GM19043 (cell line): ENCODE data around the gene HYAL4.
"Not testable (repeated sequence)": the region's sequence is repeated elsewhere in the genome, so short reads cannot be mapped to it uniquely, and the experiment has no call there.

ENCODE experiments used
- ATAC-seq: cut with Tn5 transposase; IDR thresholded peaks from one replicate; pipeline ENCODE4 v1.9.1; 2021; ENCODE audit warnings: low read depth; ENCODE audit not compliant: unreplicated experiment

The HYAL4 gene

DNA sequence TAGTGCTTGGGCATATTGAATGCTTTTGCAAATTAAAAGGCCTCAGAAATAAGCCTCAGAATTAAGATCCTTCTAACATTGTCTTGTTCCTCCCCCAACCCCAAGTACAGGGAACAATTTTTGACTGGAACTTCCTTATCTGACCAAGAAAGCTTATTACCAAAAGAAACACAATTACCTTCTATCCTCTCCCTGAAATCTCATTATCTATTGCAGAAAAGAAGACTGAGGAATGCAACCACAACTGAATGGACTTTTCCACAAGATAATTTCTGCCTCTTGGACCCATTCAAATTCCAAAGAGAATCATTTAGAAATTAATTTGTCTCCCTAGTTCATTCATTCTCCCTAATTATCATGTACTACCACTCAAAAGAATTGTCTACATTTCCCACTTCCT is 43.2 kb downstream of the HYAL4 start:
- ATAC-seq: no peak

DNA sequence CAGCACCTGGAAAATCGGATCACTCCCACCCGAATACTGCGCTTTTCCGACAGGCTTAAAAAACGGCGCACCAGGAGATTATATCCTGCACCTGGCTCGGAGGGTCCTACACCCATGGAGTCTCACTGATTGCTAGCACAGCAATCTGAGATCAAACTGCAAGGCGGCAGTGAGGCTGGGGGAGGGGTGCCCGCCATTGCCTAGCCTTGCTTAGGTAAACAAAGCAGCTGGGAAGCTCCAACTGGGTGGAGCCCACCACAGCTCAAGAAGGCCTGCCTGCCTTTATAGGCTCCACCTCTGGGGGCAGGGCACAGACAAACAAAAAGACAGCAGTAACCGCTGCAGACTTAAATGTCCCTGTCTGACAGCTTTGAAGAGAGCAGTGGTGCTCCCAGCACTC is 49.8 kb downstream of the HYAL4 start:
- ATAC-seq: not testable (repeated sequence)

DNA sequence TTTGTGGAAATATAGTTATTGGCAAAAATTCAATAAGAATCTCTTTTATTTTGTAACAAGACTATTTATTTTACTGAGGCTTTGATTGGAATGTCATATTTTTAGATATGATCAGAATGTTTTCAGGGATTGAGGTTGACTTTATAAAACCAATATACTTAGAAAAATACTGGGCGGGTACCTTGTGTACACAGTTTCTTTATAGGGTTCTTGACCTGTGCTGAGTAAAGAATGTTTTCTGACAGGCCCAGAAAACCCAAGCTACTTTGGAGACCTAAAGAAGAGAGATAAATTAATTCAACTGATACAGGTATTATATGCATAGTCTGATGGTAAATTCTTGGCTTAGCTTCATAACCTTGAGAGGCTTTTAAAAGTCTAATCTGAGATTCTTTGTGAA is 56.1 kb downstream of the HYAL4 start:
- ATAC-seq: no peak

DNA sequence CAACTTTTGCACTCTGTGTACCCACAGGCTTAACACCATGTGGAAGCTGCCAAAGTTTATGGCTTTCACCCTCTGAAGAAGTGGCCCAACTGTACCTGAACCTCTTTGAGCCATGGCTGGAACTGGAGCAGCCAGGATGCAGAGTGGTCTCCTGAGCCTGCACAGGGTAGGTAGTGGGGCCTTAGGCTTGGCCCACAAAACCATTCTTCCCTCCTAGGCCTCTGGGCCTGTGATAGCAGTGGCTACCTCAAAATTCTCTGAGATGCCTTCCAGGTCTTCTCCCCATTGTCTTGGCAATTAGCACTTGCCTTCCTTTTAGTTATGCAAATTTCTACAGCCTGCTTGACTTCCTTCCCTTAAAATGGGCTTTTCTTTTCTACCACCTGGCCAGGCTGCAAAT is 60.7 kb downstream of the HYAL4 start:
- ATAC-seq: no peak

DNA sequence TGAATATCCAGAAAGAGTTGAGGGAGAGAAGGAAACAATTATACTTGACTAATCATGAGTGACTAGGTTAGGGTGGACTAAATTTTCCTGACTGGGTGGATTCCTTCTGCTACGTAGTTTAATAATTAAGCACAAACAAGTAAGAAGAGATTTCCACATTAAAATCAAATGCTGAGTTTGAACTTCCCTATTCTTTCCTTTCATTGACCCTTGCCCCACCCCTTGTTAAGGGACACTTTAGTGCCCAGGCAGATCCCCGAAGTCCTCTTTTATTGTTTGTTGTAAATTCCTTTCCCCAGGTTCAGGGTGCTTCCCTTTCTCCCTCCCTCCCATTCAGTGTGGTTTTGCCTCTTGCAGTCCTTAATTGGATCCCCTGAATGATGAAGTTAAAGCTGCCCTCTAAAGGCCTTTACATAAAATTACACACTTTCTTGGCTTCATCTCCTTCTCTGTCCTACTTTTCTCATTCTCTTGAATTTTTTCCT is 71.3 kb downstream of the HYAL4 start:
- ATAC-seq: no peak

DNA sequence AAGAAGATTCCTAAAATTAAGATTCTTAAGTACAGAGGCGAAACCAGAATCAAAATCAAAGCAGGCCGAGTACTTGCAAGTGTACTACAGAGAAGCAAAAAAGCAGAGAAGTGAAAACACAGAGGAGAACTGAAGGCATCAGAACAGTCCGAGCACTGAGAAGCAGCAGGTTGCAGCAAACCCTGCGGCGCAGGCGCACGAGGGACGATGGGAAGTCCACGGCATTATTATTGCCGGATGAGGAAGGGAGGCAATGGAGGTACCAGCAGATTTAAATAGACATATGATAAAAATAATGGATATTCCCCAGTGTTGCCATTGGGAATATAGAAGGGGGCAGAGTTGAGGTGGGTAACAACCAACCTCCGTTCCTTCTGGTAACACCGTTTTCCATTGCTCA is 72.9 kb downstream of the HYAL4 start:
- no peak for ATAC-seq

DNA sequence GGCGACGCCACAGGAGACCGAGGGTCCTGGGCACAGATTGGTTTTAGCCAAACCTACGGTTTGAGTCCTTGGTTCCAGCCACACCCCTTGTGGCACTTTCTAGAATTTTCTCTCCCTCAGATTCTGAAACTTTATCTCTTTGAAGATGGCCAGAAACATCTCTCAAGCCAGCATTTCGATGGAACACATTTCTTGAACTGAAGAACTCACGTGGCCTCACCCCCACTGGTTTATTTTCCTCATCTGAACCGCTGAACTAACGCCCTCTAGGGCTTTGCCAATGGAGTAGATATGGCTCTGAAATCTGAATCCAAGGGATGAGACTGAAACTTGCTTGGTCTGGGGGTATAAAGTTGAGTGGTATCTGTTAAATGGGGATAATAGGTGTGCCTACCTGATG is 73.3 kb downstream of the HYAL4 start:
- no peak for ATAC-seq

DNA sequence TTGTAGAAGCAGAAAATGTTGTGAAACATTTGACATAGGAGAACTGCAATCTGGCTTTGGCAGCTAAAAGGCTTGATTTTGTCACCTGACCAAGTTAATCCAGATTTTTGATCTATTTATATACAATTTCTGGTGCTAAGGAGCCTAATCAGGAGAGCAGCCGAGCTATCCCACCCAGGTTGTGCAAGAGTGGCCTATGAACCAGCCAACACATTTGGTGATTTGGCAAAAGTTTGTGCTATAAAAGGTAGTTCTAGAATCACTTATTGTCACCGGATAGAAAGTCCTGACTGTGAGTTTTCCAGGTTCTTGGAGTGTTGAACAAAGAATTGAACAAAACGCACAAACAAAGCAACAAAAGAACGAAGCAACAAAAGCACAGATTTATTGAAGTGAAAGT is 78.6 kb downstream of the HYAL4 start:
- no peak for ATAC-seq

DNA sequence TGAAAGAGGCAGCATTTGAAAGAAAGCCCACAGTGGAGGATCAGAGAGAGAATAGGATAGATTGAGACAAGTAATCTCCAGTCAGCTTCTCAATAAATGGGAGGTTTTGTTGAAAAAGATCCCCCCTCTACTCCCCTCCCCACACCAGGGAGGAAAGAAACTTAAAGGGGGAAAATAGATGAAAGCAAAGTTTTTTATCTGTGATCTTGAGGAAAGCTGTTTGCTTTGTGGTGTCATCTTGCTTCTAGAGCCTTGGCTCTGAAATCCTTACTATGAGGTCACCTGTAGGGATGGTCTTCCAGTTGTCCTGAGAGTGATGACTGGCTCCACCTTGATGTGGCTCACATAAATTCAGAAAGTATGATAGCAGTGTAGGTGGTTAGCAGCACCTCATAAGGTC is 80.0 kb downstream of the HYAL4 start, which contains the start of gene SPAM1:
TSS of gene SPAM1 (plus strand) at position 301 of the 400 bp plus-strand sequence. CDS start 28,330 bp downstream, outside the sequence.
- no peak for ATAC-seq
